HepG2 (cell line): ENCODE data around the gene FUT8. TPM values are rescaled to one million over a fixed set of nuclear protein-coding genes. Genes with fewer than 3 reads are reported as not detected.
A peak's percentile ranks its signal among the peaks of the same experiment; 100 is the strongest.

ENCODE experiments used
- FIP1L1 ChIP-seq: fragments of 200-400 bp; formaldehyde crosslinking; IDR thresholded peaks from 2 replicates; pipeline ENCODE4 v1.6.1; 2018; ENCODE audit warnings: low read depth, mild to moderate bottlenecking, low read length, moderate library complexity, borderline replicate concordance; ENCODE audit not compliant: insufficient read depth
- FLYWCH1 ChIP-seq: sonication (generic); formaldehyde crosslinking; IDR thresholded peaks from 2 replicates; pipeline ENCODE4 v1.8.1; 2023; ENCODE audit warnings: mild to moderate bottlenecking, missing genetic modification reagents
- KLF9 ChIP-seq: IDR thresholded peaks from 2 replicates; pipeline ENCODE4 v1.6.1; 2016; ENCODE audit warnings: low read depth
- MZF1 ChIP-seq: sonication (generic); formaldehyde crosslinking; IDR thresholded peaks from 2 replicates; pipeline ENCODE4 v1.8.1; 2023; ENCODE audit warnings: mild to moderate bottlenecking, missing genetic modification reagents, borderline replicate concordance
- NFE2L1 ChIP-seq: sonication (generic); formaldehyde crosslinking; IDR thresholded peaks from 2 replicates; pipeline ENCODE4 v1.4.0; 2020; ENCODE audit warnings: missing genetic modification reagents, mild to moderate bottlenecking, borderline replicate concordance
- RBM22 ChIP-seq: fragments of 200-400 bp; formaldehyde crosslinking; optimal IDR thresholded peaks from 2 replicates; pipeline ENCODE3; 2017; ENCODE audit warnings: mild to moderate bottlenecking, low read length, moderate library complexity
- TAF15 ChIP-seq: fragments of 200-400 bp; formaldehyde crosslinking; IDR thresholded peaks from one replicate; pipeline ENCODE4 v1.6.1; 2018; ENCODE audit warnings: mild to moderate bottlenecking, low read depth, low read length; ENCODE audit not compliant: poor library complexity, severe bottlenecking
- ZC3H13 ChIP-seq: sonication (generic); formaldehyde crosslinking; IDR thresholded peaks from 2 replicates; pipeline ENCODE4 v1.8.1; 2023; ENCODE audit warnings: mild to moderate bottlenecking, missing genetic modification reagents, moderate library complexity
- ZFP36L2 ChIP-seq: sonication (generic); formaldehyde crosslinking; IDR thresholded peaks from 2 replicates; pipeline ENCODE4 v1.4.0; 2020; ENCODE audit warnings: missing genetic modification reagents
- ZKSCAN8 ChIP-seq: IDR thresholded peaks from 2 replicates; pipeline ENCODE4 v1.6.1; 2016; ENCODE audit warnings: borderline replicate concordance, missing genetic modification reagents, missing compliant biosample characterization
- ZNF180 ChIP-seq: sonication (generic); formaldehyde crosslinking; IDR thresholded peaks from 2 replicates; pipeline ENCODE4 v1.4.0; 2020; ENCODE audit warnings: low read depth, missing genetic modification reagents, borderline replicate concordance
- ZNF205 ChIP-seq: IDR thresholded peaks from 2 replicates; pipeline ENCODE4 v1.6.1; 2018; ENCODE audit warnings: missing biosample characterization, missing genetic modification reagents
- ZNF24 ChIP-seq: fragments of 450-650 bp; IDR thresholded peaks from 2 replicates; pipeline ENCODE4 v1.6.1; 2017; ENCODE audit warnings: antibody characterized with exemption, mild to moderate bottlenecking
- ZNF713 ChIP-seq: sonication (generic); formaldehyde crosslinking; IDR thresholded peaks from 2 replicates; pipeline ENCODE4 v1.4.0; 2020; ENCODE audit warnings: mild to moderate bottlenecking, missing genetic modification reagents
- polyA plus RNA-seq, 8 experiments: library from polyadenylated mRNA; depleted of rRNA in 3 of 8; stranded (reverse) in 7 of 8; unstranded in 1 of 8; fragments of >200 nt; fragmentation: Illumina TruSeq in 4 of 8; extraction: Trizol in 4 of 8; gene quantifications; 2 replicates each; pipeline versions ENCODE4 v1.2.1 to v1.2.3, GENCODE V29; 2011 to 2016; ENCODE audit warnings: low read depth in 4 of 8, missing spikeins in 1 of 8, mixed read lengths in 1 of 8; ENCODE audit not compliant: insufficient read depth in 1 of 8
- total RNA-seq, 5 experiments: library from RNA; depleted of rRNA; stranded (reverse); fragments of >200 nt; fragmentation: Illumina TruSeq; extraction: Trizol; gene quantifications; 2 replicates each; pipeline ENCODE4 v1.2.3, GENCODE V29; 2016; ENCODE audit warnings: low read depth in 1 of 5
- TF ChIP-seq, protein P1 (sequence below): IDR thresholded peaks from 2 replicates; pipeline ENCODE4 v1.6.1; 2018; ENCODE audit warnings: missing genetic modification reagents, mild to moderate bottlenecking, missing compliant biosample characterization
- TF ChIP-seq, protein P2 (sequence below): IDR thresholded peaks from 2 replicates; pipeline ENCODE4 v1.6.1; 2016; ENCODE audit warnings: missing genetic modification reagents, missing compliant biosample characterization
- TF ChIP-seq, protein P3 (sequence below): sonication (generic); formaldehyde crosslinking; IDR thresholded peaks from 2 replicates; pipeline ENCODE4 v1.4.0; 2020; ENCODE audit warnings: mild to moderate bottlenecking, missing genetic modification reagents
- TF ChIP-seq, protein P4 (sequence below), 2 experiments: IDR thresholded peaks; 2 replicates each; pipeline ENCODE4 v1.6.1; 2011 to 2012; ENCODE audit warnings: low read length in 2 of 2, borderline replicate concordance in 1 of 2, low read depth in 1 of 2, mild to moderate bottlenecking in 1 of 2, moderate library complexity in 1 of 2

The FUT8 gene
- total and polyA plus RNA-seq, 2 of the 13 experiments (the other 11 are each of a cell fraction or from before 2014, with no cell fraction given), result 9.3 to 17.5 TPM

DNA sequence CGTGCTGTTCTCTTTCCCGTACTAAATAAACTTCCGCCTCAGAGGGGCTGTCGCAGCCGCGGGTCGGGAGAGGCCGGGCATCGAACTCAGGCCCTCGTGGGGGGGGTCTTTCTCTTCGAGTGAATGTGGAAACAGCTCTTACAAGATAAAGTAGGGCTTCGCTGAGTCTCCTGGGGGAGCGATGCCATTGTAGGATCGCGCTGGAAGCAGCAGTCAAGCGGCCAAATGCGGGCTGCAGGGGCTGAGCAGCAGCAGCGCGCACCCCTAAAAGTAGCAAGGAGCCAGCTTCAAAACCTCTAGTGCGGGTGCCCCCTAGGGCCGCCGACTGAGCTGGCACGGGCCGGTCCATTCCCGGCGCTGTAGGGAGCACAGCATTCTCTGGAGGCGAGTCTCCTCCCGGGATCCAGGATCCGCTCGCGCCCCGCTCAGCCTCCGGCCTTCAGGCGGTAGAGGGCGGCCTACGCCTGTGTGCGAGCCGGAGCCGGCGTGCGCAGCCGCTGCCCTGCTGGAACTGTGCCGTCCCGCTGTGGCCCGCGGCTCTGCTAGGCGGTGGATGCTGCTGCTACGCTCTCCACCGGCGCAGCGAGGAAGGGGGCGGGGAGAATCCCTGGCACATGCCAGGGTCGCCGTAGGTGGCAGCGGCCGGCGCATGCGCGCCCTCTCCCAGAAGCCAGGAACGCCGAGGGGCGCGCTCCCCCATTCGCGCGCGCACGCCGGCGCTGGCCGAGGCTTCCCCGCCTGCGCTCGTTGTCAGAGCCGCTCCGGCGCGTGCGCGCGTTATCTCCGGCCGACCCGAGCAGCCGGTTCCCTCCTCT lies at the start of gene FUT8 (continued):
- TF ChIP-seq FIP1L1 (peak; percentile 71; the same call in 1 of the 2 replicates), ZNF24 (no peak), NFE2L1 (CRISPR knock-in tag) (no peak), ZC3H13 (CRISPR knock-in tag) (no peak), ZFP36L2 (CRISPR knock-in tag) (no peak), FLYWCH1 (CRISPR knock-in tag) (no peak), ZNF713 (CRISPR knock-in tag) (no peak), ZKSCAN8 (no peak), MZF1 (CRISPR knock-in tag) (no peak), RBM22 (no peak), KLF9 (CRISPR knock-in tag) (no peak), TAF15 (no peak), ZNF205 (no peak; the same call in 1 of the 2 replicates), ZNF180 (no peak)
- TF ChIP-seq, protein P1, sequence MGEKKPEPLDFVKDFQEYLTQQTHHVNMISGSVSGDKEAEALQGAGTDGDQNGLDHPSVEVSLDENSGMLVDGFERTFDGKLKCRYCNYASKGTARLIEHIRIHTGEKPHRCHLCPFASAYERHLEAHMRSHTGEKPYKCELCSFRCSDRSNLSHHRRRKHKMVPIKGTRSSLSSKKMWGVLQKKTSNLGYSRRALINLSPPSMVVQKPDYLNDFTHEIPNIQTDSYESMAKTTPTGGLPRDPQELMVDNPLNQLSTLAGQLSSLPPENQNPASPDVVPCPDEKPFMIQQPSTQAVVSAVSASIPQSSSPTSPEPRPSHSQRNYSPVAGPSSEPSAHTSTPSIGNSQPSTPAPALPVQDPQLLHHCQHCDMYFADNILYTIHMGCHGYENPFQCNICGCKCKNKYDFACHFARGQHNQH, result no peak
- TF ChIP-seq, protein P2, sequence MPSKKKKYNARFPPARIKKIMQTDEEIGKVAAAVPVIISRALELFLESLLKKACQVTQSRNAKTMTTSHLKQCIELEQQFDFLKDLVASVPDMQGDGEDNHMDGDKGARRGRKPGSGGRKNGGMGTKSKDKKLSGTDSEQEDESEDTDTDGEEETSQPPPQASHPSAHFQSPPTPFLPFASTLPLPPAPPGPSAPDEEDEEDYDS (CRISPR knock-in tag), result no peak
- TF ChIP-seq, protein P3, sequence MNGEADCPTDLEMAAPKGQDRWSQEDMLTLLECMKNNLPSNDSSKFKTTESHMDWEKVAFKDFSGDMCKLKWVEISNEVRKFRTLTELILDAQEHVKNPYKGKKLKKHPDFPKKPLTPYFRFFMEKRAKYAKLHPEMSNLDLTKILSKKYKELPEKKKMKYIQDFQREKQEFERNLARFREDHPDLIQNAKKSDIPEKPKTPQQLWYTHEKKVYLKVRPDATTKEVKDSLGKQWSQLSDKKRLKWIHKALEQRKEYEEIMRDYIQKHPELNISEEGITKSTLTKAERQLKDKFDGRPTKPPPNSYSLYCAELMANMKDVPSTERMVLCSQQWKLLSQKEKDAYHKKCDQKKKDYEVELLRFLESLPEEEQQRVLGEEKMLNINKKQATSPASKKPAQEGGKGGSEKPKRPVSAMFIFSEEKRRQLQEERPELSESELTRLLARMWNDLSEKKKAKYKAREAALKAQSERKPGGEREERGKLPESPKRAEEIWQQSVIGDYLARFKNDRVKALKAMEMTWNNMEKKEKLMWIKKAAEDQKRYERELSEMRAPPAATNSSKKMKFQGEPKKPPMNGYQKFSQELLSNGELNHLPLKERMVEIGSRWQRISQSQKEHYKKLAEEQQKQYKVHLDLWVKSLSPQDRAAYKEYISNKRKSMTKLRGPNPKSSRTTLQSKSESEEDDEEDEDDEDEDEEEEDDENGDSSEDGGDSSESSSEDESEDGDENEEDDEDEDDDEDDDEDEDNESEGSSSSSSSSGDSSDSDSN (CRISPR knock-in tag), result peak; percentile 96
- TF ChIP-seq, protein P4, sequence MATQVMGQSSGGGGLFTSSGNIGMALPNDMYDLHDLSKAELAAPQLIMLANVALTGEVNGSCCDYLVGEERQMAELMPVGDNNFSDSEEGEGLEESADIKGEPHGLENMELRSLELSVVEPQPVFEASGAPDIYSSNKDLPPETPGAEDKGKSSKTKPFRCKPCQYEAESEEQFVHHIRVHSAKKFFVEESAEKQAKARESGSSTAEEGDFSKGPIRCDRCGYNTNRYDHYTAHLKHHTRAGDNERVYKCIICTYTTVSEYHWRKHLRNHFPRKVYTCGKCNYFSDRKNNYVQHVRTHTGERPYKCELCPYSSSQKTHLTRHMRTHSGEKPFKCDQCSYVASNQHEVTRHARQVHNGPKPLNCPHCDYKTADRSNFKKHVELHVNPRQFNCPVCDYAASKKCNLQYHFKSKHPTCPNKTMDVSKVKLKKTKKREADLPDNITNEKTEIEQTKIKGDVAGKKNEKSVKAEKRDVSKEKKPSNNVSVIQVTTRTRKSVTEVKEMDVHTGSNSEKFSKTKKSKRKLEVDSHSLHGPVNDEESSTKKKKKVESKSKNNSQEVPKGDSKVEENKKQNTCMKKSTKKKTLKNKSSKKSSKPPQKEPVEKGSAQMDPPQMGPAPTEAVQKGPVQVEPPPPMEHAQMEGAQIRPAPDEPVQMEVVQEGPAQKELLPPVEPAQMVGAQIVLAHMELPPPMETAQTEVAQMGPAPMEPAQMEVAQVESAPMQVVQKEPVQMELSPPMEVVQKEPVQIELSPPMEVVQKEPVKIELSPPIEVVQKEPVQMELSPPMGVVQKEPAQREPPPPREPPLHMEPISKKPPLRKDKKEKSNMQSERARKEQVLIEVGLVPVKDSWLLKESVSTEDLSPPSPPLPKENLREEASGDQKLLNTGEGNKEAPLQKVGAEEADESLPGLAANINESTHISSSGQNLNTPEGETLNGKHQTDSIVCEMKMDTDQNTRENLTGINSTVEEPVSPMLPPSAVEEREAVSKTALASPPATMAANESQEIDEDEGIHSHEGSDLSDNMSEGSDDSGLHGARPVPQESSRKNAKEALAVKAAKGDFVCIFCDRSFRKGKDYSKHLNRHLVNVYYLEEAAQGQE (IDR thresholded peaks at IDR 0.05; ENCODE audit: borderline replicate concordance in 1 of 2, low read depth in 1 of 2, low read length in 2 of 2), result no peak
